Measurements from ENCODE around the gene GOLIM4.

DNA sequence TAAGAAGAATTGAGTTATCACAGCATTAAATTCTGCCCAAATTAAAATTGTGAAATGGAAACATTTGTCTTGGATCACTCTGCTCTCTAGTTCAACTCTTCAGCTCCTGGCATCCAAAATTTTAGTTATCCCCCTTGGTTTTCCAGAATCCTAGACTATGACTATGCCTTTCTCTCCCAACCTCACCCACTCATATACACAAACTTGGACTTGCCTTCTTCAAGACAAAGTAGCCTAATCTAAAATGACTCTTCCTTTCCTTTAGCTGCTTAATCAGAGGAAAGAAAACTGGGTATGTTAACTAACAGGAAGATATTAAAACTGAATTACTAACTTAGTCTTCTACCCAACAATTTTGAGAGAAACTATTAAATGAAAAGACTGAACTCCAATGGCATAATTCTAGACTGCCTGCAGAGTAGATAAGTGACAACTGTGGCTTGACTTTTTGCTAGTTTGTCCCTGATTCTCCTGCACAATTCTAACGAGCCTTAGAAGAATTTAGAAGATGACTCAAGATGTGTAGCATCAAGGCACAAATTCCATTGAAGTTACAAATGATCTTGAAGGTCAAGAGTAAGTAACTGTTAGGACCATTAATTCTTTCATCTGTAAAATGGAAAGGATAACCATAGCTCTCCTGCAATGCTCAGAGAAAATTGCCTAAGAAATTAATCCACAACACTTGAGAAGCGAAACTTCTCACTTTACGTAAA, 5.2 kb upstream of the GOLIM4 start:
- TF ChIP-seq, protein P1, sequence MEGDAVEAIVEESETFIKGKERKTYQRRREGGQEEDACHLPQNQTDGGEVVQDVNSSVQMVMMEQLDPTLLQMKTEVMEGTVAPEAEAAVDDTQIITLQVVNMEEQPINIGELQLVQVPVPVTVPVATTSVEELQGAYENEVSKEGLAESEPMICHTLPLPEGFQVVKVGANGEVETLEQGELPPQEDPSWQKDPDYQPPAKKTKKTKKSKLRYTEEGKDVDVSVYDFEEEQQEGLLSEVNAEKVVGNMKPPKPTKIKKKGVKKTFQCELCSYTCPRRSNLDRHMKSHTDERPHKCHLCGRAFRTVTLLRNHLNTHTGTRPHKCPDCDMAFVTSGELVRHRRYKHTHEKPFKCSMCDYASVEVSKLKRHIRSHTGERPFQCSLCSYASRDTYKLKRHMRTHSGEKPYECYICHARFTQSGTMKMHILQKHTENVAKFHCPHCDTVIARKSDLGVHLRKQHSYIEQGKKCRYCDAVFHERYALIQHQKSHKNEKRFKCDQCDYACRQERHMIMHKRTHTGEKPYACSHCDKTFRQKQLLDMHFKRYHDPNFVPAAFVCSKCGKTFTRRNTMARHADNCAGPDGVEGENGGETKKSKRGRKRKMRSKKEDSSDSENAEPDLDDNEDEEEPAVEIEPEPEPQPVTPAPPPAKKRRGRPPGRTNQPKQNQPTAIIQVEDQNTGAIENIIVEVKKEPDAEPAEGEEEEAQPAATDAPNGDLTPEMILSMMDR (IDR thresholded peaks at IDR 0.05) = no peak
- no peak for TF ChIP-seq POLR2A (IDR thresholded peaks at IDR 0.05)
